Left colon (tissue), 2 donors: ENCODE data around the gene CNGA1. TPM values are rescaled to one million over a fixed set of nuclear protein-coding genes. Genes with fewer than 3 reads are reported as not detected.
"Not testable (repeated sequence)": the region's sequence is repeated elsewhere in the genome, so short reads cannot be mapped to it uniquely, and the experiment has no call there.

Source experiments
- ATAC-seq: fragments of 200-7000 bp; cut with Tn5 transposase; one replicate; pipeline ENCODE4 v1.9.1; 2020; ENCODE audit warnings: mild to moderate bottlenecking, moderate library complexity
- DNase-seq, 2 donors: peaks; one replicate each; pipeline ENCODE4 v3.0.0-alpha.2; 2020
- intact Hi-C, 2 donors: fragments of 100-400 bp; cut with DNase I in 1 of 2; cut with micrococcal nuclease in 1 of 2; formaldehyde crosslinking; loops; one replicate each; pipeline versions ENCODE4 v1.11.2 to v1.14.0; 2022; cut with DNase I, micrococcal nuclease
- total RNA-seq, 2 donors: library from RNA; stranded (reverse); fragmentation: NEBNext Ultra II Directional; extraction: Animal tissue kit (Norgen Biotek cat#: 25700); gene quantifications; one replicate each; pipeline ENCODE4 v1.2.1, GENCODE V29; 2021
- donor health status: DM: no; HTN: no; CAD: no.
- donor health status: DM: yes; HTN: yes; CAD: no.

Gene CNGA1
- total RNA-seq, 2 donors from 2014 or later = 4.0 to 11.5 TPM

DNA sequence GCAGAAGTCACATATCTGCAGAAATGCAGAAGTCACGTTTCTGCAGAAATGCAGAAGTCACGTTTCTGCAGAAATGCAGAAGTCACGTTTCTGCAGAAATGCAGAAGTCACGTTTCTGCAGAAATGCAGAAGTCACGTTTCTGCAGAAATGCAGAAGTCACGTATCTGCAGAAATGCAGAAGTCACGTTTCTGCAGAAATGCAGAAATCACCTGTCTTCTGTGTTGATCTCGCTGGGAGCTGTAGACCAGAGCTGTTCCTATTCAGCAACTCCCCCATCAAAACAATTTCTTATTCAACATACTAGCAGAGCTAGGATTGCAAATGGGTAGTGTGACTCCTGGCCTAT lies 93.2 kb downstream of the CNGA1 start:
- intact Hi-C loops = not testable (repeated sequence)

DNA sequence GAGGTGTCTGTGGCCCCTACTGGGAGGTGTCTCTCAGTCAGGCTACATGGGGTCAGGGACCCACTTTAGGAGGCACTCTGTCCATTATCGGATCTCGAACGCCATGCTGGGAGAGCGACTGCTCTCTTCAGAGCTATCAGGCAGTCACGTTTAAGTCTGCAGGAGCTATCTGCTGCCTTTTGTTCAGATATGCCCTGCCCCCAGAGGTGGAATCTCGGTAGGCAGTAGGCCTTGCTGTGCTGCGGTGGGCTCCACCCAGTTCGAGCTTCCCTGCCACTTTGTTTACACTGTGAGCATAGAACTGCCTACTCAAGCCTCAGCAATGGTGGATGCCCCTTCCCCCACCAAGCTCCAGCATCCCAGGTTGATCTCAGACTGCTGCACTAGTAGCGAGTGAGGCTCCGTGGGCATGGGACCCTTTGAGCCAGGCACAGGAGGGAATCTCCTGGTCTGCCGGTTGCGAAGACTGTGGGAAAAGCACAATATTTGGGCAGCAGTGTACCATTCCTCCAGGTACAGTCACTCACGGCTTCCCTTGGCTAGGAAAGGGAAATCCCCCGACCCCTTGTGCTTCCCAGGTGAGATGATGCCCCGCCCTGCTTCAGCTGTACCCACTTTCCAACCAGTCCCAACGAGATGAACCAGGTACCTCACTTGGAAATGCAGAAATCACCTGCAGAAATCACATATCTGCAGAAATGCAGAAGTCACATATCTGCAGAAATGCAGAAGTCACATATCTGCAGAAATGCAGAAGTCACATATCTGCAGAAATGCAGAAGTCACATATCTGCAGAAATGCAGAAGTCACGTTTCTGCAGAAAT lies 93.8 kb downstream of the CNGA1 start:
- DNase-seq, ATAC-seq, intact Hi-C loops: not testable (repeated sequence)

More for the DNA sequence above, 93.2 kb downstream of the CNGA1 start:
- DNase-seq, ATAC-seq: not testable (repeated sequence)

DNA sequence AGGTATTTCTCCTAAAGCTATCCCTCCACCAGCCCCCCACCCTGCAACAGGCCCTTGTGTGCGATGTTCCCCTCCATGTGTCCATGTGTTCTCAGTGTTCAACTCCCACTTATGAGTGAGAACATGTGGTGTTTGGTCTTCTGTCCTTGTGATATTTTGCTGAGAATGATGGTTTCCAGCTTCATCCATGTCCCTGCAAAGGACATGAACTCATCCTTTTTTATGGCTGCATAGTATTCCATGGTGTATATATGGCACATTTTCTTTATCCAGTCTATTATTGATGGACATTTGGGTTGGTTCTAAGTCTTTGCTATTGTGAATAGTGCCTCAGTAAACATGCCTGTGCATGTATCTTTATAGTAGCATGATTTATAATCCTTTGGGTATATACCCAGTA lies 99.3 kb downstream of the CNGA1 start:
- DNase-seq, ATAC-seq, intact Hi-C loops: not testable (repeated sequence)

DNA sequence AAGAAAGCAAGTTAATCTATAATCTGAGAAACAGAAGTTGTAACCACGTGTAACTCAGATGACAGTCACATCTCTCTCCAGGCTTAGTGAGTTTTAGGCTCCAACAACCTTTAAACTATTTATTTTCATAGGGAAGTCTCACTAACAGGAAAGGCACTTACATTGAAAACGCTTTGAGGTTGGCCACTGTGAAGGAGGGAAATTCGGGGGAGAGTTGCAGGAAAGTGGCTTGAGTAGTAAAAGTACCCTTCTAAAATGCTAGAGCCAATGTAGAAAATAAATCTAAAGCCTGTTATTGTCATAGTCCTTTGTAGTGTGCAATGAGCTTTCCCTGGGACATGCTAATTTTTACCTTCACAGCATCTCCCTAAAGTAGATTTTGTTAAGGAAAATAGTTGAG lies 101.1 kb downstream of the CNGA1 start:
- DNase-seq = no peak
- ATAC-seq = no peak
- intact Hi-C loops = no loop called here

DNA sequence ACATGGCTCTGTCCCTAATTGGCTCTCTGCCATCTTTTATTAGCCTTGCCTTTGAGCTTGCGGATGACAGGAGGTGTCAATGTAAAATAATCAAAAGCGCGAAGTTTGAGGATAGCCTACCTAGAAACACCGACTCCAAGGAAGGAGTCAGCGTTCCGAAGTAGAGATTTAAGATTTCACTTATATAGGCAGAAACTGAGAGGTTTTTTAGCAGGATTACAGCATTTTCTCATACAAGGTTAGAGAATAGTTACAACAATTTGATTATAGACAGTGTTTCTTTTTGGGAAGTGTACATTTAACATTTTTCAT lies 101.6 kb downstream of the CNGA1 start:
- ATAC-seq = peak; percentile 13
- intact Hi-C loops = no loop called here

DNA sequence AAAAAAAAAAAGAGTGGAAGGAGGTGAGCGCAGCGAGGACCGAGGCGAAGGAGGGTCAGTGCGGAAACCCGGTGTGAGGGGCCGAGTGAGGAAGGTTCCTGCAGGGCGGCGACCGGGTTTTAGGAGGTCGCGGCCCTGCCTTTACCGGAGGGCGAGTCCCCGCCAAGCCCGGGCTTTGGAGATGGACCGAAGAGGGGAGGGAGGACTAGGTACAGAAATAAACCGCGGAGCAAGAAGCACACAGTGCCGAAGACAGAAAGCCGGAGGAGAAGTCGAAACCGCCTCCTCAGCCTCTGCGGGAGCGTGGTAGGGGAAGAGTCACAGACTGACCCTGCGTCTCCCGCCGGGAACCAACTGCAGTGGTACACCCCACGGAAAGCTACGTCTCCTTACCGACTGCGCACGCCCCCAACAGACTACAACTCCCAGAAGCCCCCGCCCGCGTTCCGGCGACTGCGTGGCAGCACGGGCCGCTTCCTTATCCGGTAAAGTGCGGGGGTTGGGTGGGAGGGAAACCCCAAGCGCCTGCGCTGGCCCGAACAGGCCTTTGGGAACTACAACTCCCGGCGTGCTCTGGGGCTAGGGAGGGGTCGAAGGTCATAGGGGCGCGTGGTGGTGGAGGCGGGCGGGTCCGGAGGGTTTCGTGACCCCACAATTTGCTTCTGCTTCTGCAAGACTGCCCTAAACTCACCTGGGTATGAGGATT lies 102.1 kb downstream of the CNGA1 start, which contains the start of gene NFXL1:
NFXL1 (minus strand) TSS at position 364 of the 706 bp plus-strand sequence. CDS start 380 bp downstream, outside the sequence.
- intact Hi-C loops = no loop called here
- ATAC-seq = peak; percentile 98
- DNase-seq = peak; percentile 98

More for the DNA sequence above, 101.6 kb downstream of the CNGA1 start:
- no peak for DNase-seq

DNA sequence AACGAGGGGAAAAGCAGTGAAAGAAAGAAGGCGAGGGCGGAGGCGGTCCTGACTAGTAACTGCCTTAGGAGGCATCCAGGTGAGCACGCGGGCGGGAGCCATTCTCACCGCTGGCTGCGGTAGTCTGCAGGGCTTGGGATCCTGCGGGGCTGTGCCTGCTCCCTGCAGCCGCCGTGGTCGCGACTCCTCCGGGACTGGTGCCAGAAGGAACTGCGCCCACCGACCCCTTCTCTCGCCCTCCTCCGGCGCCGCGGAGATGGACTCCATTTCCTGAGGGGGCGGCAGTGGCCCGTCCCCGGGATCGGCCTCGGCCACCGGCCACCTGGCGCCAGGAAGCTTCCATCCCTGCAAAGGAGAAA lies 102.6 kb downstream of the CNGA1 start:
- intact Hi-C loops = no loop called here
- DNase-seq (peak; percentile 47 to 71), ATAC-seq (peak; percentile 65)

DNA sequence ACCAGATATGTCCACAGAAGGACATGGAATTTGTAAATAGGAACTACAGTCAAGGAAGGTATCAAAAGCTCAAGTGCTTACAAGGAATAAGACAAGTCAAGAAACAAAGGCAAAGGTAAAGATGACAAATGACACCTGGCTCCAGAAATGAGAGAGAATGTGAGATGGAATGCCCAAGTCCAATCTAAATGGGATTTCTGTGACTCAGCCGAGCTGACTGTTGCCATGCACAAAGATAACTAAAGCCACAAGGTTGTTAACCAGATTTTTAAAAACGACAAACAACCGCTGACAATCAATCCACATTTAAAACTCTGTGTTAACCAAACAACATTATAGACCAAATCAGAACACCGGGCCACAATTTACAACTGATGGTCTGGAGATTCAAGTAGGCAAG lies 103.2 kb downstream of the CNGA1 start:
- ATAC-seq (no peak), DNase-seq (no peak)
- intact Hi-C loops = no loop called here

DNA sequence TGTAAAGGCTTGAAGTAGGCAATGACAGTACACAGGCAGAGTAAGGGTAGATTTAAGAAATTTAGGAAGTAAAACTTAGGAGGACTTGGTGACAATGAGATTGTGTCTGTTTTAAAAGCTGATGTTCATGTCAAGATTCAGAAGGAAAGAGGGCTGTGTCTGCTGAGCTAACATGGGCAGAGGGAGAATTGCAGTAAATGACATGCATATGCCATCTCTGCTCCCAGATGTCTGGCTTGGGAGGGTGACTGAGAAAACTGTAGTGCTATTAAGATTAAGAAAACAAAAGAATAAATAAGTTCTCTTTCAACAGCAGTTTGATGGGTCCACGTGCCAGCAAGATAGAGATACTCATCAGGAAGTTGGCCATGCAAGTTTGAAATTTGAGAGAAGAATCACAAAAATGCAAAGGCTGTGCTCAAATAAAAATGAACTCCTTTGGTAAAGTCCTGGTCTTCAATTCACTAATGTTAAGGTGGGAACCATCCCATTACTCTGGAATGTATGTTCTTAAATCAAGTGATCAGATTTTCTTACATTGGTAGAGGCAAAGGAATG lies 109.3 kb downstream of the CNGA1 start:
- intact Hi-C loops = no loop called here
- ATAC-seq (no peak), DNase-seq (no peak)

DNA sequence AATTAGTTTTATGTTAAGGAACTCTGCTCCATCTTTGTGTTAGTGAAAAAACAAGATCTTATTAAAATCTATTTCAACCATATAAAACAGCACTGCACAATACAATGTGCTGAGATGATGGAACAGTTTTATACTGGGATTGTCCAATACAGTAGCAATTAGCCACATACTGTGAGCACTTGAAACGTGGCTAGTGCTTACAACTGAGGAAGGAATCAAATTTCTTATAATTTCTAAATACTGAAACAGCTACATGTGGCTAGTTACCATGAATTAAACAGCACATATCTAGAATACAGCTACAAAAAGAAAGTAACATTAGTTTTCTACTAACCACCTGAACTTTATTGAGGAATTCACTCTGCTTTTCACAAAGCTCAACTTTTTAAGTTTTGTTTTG lies 116.8 kb downstream of the CNGA1 start:
- intact Hi-C loops = no loop called here
- ATAC-seq (no peak), DNase-seq (no peak)

DNA sequence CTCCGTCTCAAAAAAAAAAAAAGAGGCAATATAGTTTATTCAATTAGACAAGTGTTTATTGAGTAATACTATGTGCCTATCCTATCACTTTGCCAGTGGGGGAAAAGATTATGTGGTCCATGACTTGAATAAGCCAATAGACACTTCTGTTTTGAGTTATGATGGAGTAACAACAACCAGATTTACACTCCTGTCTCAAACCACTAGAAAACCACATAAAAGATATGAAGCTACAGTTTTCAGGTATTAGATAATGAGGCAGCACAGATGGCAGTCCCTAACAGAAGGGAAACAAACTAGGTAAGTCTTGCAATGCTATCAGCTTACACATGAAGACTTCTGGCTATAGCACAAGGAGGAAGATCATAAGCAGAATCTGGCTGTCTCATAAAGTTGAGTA lies 124.6 kb downstream of the CNGA1 start:
- DNase-seq (no peak), ATAC-seq (no peak)
- intact Hi-C loops = no loop called here

Other genes with a start within 250 kb of the CNGA1 start
- 1 to 10 TPM in 1 of 2 donors, under 1 TPM in 1; 0.58 to 1.5 TPM for gene CORIN, start 178.6 kb downstream of the CNGA1 start, total RNA-seq
- 10 to 100 TPM; 11.1 to 12.9 TPM for gene NFXL1, start 102.1 kb downstream of the CNGA1 start, total RNA-seq
- 10 to 100 TPM; 43.5 to 53.6 TPM for gene NIPAL1, start 91 bp upstream of the CNGA1 start, total RNA-seq
- 1 to 10 TPM in 1 of 2 donors, under 1 TPM in 1; 0.55 to 1.8 TPM for gene TXK, start 117.6 kb upstream of the CNGA1 start, total RNA-seq